K562 (cell line): ENCODE results near the gene CHML. TPM values are rescaled to one million over a fixed set of nuclear protein-coding genes. Genes with fewer than 3 reads are reported as not detected.

Experiments
- BMI1 ChIP-seq: fragments of 150-350 bp; IDR thresholded peaks from 2 replicates; pipeline ENCODE4 v1.6.1; 2014; ENCODE audit warnings: low read length
- FOXK1 ChIP-seq: sonication (generic); formaldehyde crosslinking; IDR thresholded peaks from 2 replicates; pipeline ENCODE4 v1.8.0; 2022; ENCODE audit warnings: missing genetic modification reagents, mild to moderate bottlenecking, borderline replicate concordance
- POU5F1 ChIP-seq: fragments of 150-350 bp; IDR thresholded peaks from 2 replicates; pipeline ENCODE4 v1.6.1; 2014; ENCODE audit warnings: borderline replicate concordance, low read length, low read depth, mild to moderate bottlenecking; ENCODE audit not compliant: partially characterized antibody
- RBM22 ChIP-seq: fragments of 200-400 bp; formaldehyde crosslinking; IDR thresholded peaks from 2 replicates; pipeline ENCODE4 v1.6.1; 2018; ENCODE audit warnings: low read length, low read depth; ENCODE audit not compliant: poor library complexity, severe bottlenecking
- RUNX1 ChIP-seq: sonication (generic); IDR thresholded peaks from 2 replicates; pipeline ENCODE4 v1.6.1; 2016; ENCODE audit warnings: antibody characterized with exemption, low read depth
- SRF ChIP-seq, 2 experiments: fragments of 250-450, 450-650 bp in 1 of 2; sonication (Bioruptor Pico) in 1 of 2; sonication (generic) in 1 of 2; formaldehyde crosslinking; IDR thresholded peaks; 2 replicates each; pipeline versions ENCODE4 v1.5.0 to v1.5.1; 2020 to 2022; ENCODE audit warnings: mild to moderate bottlenecking in 1 of 2, missing genetic modification reagents in 1 of 2
- TGIF2 ChIP-seq: sonication (generic); formaldehyde crosslinking; IDR thresholded peaks from 2 replicates; pipeline ENCODE4 v1.8.1; 2022; ENCODE audit warnings: mild to moderate bottlenecking, missing genetic modification reagents, moderate library complexity
- YBX1 ChIP-seq: fragments of 450-650 bp; IDR thresholded peaks from 2 replicates; pipeline ENCODE4 v1.7.1; 2016; ENCODE audit warnings: mild to moderate bottlenecking
- ZSCAN32 ChIP-seq: fragments of 450-650 bp; formaldehyde crosslinking; IDR thresholded peaks from 2 replicates; pipeline ENCODE4 v1.4.0; 2020; ENCODE audit warnings: mild to moderate bottlenecking, moderate library complexity
- polyA plus RNA-seq, 8 experiments: library from polyadenylated mRNA; depleted of rRNA in 4 of 8; stranded (reverse) in 5 of 8; unstranded in 3 of 8; fragments of >200 nt; fragmentation: Nextera tagmentation in 2 of 8; fragmentation: Illumina TruSeq in 1 of 8; extraction: Ambion mirVana in 2 of 8; extraction: Trizol in 1 of 8; gene quantifications; 2 replicates each; pipeline versions ENCODE4 v1.2.1 to v1.2.3, GENCODE V29; 2011 to 2014; ENCODE audit warnings: inconsistent platforms in 1 of 8, missing spikeins in 1 of 8
- total RNA-seq, 7 experiments: library from RNA; depleted of rRNA in 6 of 7; stranded (reverse); fragments of >200 nt in 6 of 7; fragmentation: Illumina TruSeq in 2 of 7; extraction: Trizol in 2 of 7; gene quantifications; 2 replicates each; pipeline versions ENCODE4 v1.2.1 to v1.2.3, GENCODE V29; 2011 to 2021; ENCODE audit warnings: low replicate concordance in 1 of 7
- TF ChIP-seq, protein P1 (sequence below): sonication (generic); formaldehyde crosslinking; IDR thresholded peaks from 2 replicates; pipeline ENCODE4 v1.9.0; 2022; ENCODE audit warnings: mild to moderate bottlenecking, missing genetic modification reagents
- TF ChIP-seq, protein P2 (sequence below), 2 experiments: fragments of 450-650 bp; formaldehyde crosslinking in 1 of 2; IDR thresholded peaks; 2 replicates each; pipeline versions ENCODE4 v1.4.0 to v1.6.1; 2014 to 2020; ENCODE audit warnings: mild to moderate bottlenecking in 2 of 2, borderline replicate concordance in 1 of 2, low read depth in 1 of 2
- TF ChIP-seq, protein P3 (sequence below): fragments of 450-650 bp; IDR thresholded peaks from 2 replicates; pipeline ENCODE4 v1.6.1; 2018; ENCODE audit warnings: mild to moderate bottlenecking, low read depth; ENCODE audit not compliant: partially characterized antibody

Gene CHML
- total and polyA plus RNA-seq, 9 of the 15 experiments (the other 6 are each of a cell fraction or from before 2014, with no cell fraction given) = 13.0 to 88.3 (median 62.8) TPM

DNA sequence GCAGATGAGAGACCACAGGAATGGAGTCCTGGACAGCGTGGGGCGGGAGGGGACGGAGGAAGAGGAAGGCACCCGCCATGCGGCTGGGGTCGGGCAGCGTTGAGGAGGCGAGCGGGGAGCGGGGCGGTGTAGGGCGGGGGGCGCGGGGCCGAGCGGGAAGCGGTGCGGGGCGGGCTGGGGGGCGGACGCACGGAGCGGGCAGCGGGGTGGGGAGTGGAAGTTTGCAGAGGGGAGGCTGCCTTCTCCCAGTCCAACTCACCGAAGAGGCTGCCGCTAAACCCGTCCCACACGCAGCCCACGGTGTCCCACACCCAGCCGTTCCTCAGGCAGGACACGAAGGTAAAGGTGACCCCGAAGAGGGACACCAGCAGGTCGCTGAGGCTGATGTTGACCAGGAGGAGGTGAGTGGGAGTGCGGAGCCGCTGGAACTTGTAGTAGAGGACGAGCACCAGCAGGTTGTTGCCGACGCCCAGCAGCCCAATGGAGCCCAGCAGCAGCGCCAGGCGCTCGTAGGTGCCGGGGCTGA lies 483 bp downstream of the CHML start (continued):
- TF ChIP-seq RBM22 (peak; percentile 7), ZSCAN32 (CRISPR knock-in tag) (no peak), SRF (CRISPR knock-in tag; IDR thresholded peaks at IDR 0.05) (no peak), TGIF2 (CRISPR knock-in tag) (no peak), BMI1 (no peak), RUNX1 (0 out of 2 replicates have a peak, but pooled peaks have one; percentile 47), YBX1 (no peak), POU5F1 (no peak), FOXK1 (CRISPR knock-in tag) (no peak)
- TF ChIP-seq, protein P1, sequence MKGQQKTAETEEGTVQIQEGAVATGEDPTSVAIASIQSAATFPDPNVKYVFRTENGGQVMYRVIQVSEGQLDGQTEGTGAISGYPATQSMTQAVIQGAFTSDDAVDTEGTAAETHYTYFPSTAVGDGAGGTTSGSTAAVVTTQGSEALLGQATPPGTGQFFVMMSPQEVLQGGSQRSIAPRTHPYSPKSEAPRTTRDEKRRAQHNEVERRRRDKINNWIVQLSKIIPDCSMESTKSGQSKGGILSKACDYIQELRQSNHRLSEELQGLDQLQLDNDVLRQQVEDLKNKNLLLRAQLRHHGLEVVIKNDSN (CRISPR knock-in tag) = 0 out of 2 replicates have a peak, but pooled peaks have one; percentile 22
- TF ChIP-seq, protein P2, sequence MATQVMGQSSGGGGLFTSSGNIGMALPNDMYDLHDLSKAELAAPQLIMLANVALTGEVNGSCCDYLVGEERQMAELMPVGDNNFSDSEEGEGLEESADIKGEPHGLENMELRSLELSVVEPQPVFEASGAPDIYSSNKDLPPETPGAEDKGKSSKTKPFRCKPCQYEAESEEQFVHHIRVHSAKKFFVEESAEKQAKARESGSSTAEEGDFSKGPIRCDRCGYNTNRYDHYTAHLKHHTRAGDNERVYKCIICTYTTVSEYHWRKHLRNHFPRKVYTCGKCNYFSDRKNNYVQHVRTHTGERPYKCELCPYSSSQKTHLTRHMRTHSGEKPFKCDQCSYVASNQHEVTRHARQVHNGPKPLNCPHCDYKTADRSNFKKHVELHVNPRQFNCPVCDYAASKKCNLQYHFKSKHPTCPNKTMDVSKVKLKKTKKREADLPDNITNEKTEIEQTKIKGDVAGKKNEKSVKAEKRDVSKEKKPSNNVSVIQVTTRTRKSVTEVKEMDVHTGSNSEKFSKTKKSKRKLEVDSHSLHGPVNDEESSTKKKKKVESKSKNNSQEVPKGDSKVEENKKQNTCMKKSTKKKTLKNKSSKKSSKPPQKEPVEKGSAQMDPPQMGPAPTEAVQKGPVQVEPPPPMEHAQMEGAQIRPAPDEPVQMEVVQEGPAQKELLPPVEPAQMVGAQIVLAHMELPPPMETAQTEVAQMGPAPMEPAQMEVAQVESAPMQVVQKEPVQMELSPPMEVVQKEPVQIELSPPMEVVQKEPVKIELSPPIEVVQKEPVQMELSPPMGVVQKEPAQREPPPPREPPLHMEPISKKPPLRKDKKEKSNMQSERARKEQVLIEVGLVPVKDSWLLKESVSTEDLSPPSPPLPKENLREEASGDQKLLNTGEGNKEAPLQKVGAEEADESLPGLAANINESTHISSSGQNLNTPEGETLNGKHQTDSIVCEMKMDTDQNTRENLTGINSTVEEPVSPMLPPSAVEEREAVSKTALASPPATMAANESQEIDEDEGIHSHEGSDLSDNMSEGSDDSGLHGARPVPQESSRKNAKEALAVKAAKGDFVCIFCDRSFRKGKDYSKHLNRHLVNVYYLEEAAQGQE (IDR thresholded peaks at IDR 0.05; ENCODE audit: borderline replicate concordance) = no peak
- TF ChIP-seq, protein P2 (CRISPR knock-in tag; IDR thresholded peaks at IDR 0.05; ENCODE audit: low read depth) = peak; percentile 69; the same call in 1 of the 2 replicates
- TF ChIP-seq, protein P3, sequence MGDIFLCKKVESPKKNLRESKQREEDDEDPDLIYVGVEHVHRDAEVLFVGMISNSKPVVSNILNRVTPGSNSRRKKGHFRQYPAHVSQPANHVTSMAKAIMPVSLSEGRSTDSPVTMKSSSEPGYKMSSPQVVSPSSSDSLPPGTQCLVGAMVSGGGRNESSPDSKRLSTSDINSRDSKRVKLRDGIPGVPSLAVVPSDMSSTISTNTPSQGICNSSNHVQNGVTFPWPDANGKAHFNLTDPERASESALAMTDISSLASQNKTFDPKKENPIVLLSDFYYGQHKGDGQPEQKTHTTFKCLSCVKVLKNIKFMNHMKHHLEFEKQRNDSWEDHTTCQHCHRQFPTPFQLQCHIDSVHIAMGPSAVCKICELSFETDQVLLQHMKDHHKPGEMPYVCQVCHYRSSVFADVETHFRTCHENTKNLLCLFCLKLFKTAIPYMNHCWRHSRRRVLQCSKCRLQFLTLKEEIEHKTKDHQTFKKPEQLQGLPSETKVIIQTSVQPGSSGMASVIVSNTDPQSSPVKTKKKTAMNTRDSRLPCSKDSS = no peak
